ENCODE measurements around the gene ZNF428. TPM values are rescaled to one million over a fixed set of nuclear protein-coding genes. Genes with fewer than 3 reads are reported as not detected.

Gene ZNF428
- total and polyA plus RNA-seq, 2 of the 8 experiments (the other 6 are each of a cell fraction or from before 2014, with no cell fraction given): 7.8 to 16.7 TPM

DNA sequence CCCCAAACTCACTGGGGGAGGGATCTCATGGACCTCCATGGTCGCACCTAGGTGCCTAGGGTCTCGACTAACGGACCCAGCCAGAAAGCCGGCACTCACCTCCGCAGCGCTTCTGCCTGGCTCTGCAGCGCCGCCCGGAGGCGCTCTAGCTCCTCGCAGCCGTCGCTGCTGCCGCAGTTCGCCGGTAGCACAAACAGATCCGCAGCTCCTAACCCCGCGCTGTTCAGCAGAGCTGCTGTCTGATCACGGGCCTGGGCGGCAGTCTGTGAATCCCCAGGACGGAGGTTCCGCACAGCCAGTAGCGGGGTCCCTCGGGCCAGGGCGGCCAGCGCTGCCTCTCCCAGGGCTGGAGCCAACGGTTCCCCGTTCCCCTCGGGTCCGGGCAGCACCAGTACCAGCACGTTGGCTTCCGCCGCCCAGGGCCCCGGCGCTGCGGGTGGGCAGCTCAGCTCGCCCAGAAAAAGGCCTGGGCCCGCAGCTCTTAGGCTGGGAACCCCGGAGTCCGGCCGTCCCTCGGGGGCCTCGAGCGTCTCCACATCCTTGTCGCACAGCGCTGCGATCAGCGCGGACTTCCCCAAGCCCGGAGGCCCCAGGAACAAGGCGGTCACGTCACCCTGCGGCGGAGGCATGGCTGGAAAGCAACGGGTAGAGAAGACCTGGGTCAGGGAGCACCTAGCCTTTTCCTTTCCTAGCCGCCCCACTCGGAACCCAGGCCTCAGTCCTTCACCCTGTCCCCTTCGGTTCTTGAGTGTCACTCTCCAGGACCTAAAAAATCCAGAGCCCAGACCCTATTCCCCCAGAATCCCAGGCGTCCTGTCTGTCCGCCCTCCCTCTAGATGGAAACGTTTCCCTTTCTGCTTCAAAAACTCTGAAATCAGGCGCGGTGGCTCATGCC, 24.5 kb downstream of the ZNF428 start:
- Histone ChIP-seq H3K23ac (ENCODE audit: insufficient read length) (no peak overlapping the region), H4K20me1 (replicated peaks in 1 of 2; ENCODE audit: control insufficient read depth in 1 of 2, insufficient read depth in 2 of 2, low read length in 2 of 2) (peaks cover 3 to 5% of the 10 kb centered on the region in 2 experiments), H2AFZ (ENCODE audit: low read length) (no peak overlapping the region), H2BK120ac (replicated peaks; ENCODE audit: low read depth, low read length) (no peak overlapping the region), H3K27ac (ENCODE audit: low read depth, low read length) (no peak overlapping the region; the same call in 1 of the 2 replicates), H2BK15ac (ENCODE audit: low read length) (no peak overlapping the region), H4K91ac (replicated peaks; ENCODE audit: insufficient read length, low read length) (no peak overlapping the region), H3K14ac (ENCODE audit: insufficient read length) (no peak overlapping the region), H3K9me3 (ENCODE audit: insufficient read depth in 2 of 2, low read depth in 1 of 2, low read length in 1 of 2) (no peaks in the 10 kb centered on the region), H3K27me3 (replicated peaks in 1 of 4; ENCODE audit: control insufficient read depth in 3 of 4, extremely low read depth in 1 of 4, insufficient read depth in 3 of 4, low read length in 3 of 4) (no peaks in the 10 kb centered on the region), H3K56ac (replicated peaks; ENCODE audit: insufficient read length, low read depth, low read length) (no peak overlapping the region), H3K4me3 (ENCODE audit: extremely low read depth in 1 of 4, insufficient read depth in 2 of 4, low read depth in 3 of 4, low read length in 4 of 4) (peak overlapping the region; percentile 78 to 90 (median 80)), H4K5ac (ENCODE audit: insufficient read length, low read depth, low read length) (no peak overlapping the region), H2BK20ac (ENCODE audit: low read length) (no peak overlapping the region), H4K8ac (ENCODE audit: extremely low read depth, insufficient read depth, low read length) (peak overlapping the region; percentile 41; the same call in 1 of the 2 replicates), H3K36me3 (ENCODE audit: control insufficient read depth in 2 of 4, insufficient read depth in 4 of 4, low read length in 3 of 4) (peaks cover 5 to 26% (median 11%) of the 10 kb centered on the region in 4 experiments; a peak in 6 of 8 replicates), H2BK12ac (ENCODE audit: low read depth, low read length) (no peak overlapping the region), H3K23me2 (ENCODE audit: low read depth, low read length) (peaks cover 16% of the 10 kb centered on the region; the same call in 1 of the 2 replicates), H3K4me1 (replicated peaks in 1 of 4; ENCODE audit: control insufficient read depth in 3 of 4, insufficient read depth in 4 of 4, low read length in 3 of 4) (peaks cover 2 to 6% (median 3%) of the 10 kb centered on the region in 4 experiments; a peak in 6 of 7 replicates), H3K18ac (ENCODE audit: extremely low read depth, low read length) (peak overlapping the region; percentile 32; the same call in 1 of the 2 replicates), H2AK5ac (ENCODE audit: low read depth, low read length) (no peak overlapping the region), H3K79me1 (ENCODE audit: low read depth, low read length) (peaks cover 7% of the 10 kb centered on the region), H3K4ac (replicated peaks; ENCODE audit: insufficient read length, low read depth, low read length) (no peak overlapping the region), H3K9ac (replicated peaks in 1 of 4; ENCODE audit: extremely low read depth in 1 of 4, low read depth in 3 of 4, low read length in 3 of 4) (peak overlapping the region; percentile 60 to 81 (median 72)), H2BK5ac (ENCODE audit: low read depth, low read length) (no peak overlapping the region), H3K4me2 (ENCODE audit: insufficient read depth in 1 of 2, low read depth in 2 of 2, low read length in 2 of 2) (peak overlapping the region; percentile 89 to 98), H3K79me2 (ENCODE audit: control insufficient read depth in 1 of 2, insufficient read depth in 2 of 2, low read length in 2 of 2) (peaks cover 5 to 20% of the 10 kb centered on the region in 2 experiments)
- no peak for FAIRE-seq
- WGBS, 2 experiments (ENCODE audit: extremely low coverage in 1 of 2, insufficient coverage in 1 of 2, insufficient read length in 1 of 2, insufficient replicate concordance in 2 of 2, low coverage in 1 of 2, low lambda C conversion rate in 2 of 2, missing lambda C conversion rate in 1 of 2): 8% methylated on average over 55 of the region's 64 CpGs; no CpG with 5 or more reads in 1 of the 2 experiments
- ChIA-PET POLR2A (ENCODE audit: partially characterized antibody) (interaction anchor here (0.6 to 3.9 kb wide), 14 partner anchors 10 to 75 kb away, joined by 3 to 36 read pairs (median 5); partner anchors contain the start of genes PINLYP, XRCC1 and ZNF575), CTCF (ENCODE audit: partially characterized antibody) (interaction anchor here (0.6 to 6.5 kb wide), 40 partner anchors 11 to 1572 kb away, joined by 3 to 92 read pairs (median 4); partner anchors contain the start of genes ETHE1, PINLYP, XRCC1 and ZNF428)
- DNase-seq (ENCODE audit: low read depth in 1 of 2, low spot score in 2 of 2): peak in 1 of 2 experiments; percentile 83
- 0 out of 2 replicates have a peak, but pooled peaks have one; percentile 22 for TF ChIP-seq CREB1 (IDR thresholded peaks at IDR 0.05)
- TF ChIP-seq CBX5 (IDR thresholded peaks at IDR 0.05; ENCODE audit: low read depth, low read length): no peak
- TF ChIP-seq ZNF274 (IDR thresholded peaks at IDR 0.05; ENCODE audit: borderline replicate concordance, extremely low read depth, low read length): no peak
- no peak for TF ChIP-seq SIX5 (IDR thresholded peaks at IDR 0.05; ENCODE audit: low read depth, low read length)
- TF ChIP-seq CHD1 (IDR thresholded peaks at IDR 0.05; ENCODE audit: low read depth, low read length): no peak
- TF ChIP-seq FOSL1 (IDR thresholded peaks at IDR 0.05; ENCODE audit: insufficient read depth, low read depth, low read length): no peak
- TF ChIP-seq TCF12 (IDR thresholded peaks at IDR 0.05; ENCODE audit: low read depth, low read length): 0 out of 2 replicates have a peak, but pooled peaks have one; percentile 24
- TF ChIP-seq RBBP5 (IDR thresholded peaks at IDR 0.05; ENCODE audit: borderline replicate concordance, low read depth, low read length): no peak; the same call in 1 of the 2 replicates
- no peak for TF ChIP-seq BACH1 (IDR thresholded peaks at IDR 0.05; ENCODE audit: low read length)
- TF ChIP-seq, protein P1, sequence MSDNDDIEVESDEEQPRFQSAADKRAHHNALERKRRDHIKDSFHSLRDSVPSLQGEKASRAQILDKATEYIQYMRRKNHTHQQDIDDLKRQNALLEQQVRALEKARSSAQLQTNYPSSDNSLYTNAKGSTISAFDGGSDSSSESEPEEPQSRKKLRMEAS (IDR thresholded peaks at IDR 0.05): 0 out of 2 replicates have a peak, but pooled peaks have one; percentile 10
- TF ChIP-seq TAF1 (IDR thresholded peaks at IDR 0.05; ENCODE audit: low read depth, low read length): peak; percentile 61; the same call in 1 of the 2 replicates
